ENCODE measurements around the gene GTPBP4.

GTPBP4 gene

GRCh38 chr10:987870-988666 lies at the start of gene GTPBP4:
GTPBP4 (plus strand) TSS chr10:988434; CDS start chr10:988480, 46 bp downstream.
- DNase-seq: peak; percentile 83

GRCh38 chr10:938941-939678 lies 49.1 kb upstream of the GTPBP4 start:
- DNase-seq: no peak

DNA sequence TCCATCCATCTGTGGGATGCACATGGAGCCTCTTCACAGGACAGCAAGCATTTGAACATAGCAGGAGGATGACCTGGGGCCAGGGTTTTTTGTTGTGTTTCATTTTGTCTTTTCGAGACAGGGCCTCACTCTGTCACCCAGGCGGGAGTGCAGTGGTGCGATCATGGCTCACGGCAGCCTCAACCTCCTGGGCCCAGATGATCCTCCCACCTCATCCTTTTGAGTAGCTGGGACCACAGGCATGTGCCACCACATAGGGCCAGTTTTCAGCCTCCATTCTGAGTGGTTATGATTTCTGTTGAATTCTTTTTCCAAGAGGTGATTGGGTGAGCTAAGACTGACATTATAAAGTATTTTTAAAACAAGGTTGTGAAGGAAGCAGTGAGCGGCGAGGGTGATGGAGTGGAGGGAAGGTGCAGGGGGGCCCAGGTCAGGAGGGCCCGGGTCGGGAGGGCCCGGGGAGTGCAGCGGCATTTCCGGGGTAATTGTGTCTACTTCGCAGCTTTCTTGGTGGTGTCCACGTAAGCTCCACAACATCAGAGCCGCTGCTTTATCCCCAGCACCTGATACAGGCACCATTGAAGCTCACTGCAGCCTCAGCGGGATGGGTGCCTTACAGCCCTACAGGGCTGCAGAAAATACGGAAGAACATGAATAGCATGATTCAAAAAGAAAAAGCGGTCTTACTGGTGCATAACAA lies 44.8 kb upstream of the GTPBP4 start:
- DNase-seq: no peak

DNA sequence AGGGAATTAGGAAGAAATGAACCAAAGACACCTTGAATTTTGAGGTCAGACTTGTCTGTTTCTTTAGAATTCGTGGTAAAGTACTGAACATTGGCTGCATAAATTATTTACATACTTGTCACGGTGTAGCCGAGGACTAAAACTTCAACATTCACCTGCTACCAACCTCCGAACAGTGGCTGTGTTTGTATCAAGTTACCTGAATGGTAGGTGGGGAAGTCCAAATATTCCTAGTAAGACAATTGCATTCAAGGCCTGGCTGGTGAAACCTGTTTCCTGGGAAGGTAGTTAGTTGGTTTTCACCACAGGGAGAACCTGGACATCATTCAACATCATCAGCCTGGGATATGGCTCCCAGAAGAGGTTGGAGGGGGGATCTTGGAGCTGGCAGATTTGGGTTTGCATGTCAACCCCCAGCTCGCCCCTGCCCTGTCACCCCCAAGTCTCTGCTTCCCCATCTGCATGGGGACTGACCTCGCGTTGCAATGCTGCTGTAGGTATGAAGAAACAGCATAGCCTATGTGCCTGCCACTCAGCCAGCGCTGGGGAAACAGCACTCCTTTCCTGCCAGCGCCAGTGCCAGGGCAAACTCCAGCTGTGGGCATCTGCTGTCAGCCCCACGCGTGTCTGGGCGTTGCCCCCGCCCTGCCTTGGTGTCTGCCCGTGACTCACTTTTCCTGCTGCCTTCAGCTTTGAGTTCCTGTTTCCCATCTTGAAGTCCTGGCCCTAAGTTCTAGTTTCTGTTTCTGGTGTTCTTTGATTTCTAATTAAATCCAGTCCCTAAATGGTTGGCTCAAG lies 44.0 kb upstream of the GTPBP4 start:
- no peak for DNase-seq

GRCh38 chr10:945778-946177 lies 42.5 kb upstream of the GTPBP4 start:
- DNase-seq: no peak

- DNase-seq: no peak
Observed at GRCh38 chr10:947051-947450, 41.2 kb upstream of the GTPBP4 start.

DNA sequence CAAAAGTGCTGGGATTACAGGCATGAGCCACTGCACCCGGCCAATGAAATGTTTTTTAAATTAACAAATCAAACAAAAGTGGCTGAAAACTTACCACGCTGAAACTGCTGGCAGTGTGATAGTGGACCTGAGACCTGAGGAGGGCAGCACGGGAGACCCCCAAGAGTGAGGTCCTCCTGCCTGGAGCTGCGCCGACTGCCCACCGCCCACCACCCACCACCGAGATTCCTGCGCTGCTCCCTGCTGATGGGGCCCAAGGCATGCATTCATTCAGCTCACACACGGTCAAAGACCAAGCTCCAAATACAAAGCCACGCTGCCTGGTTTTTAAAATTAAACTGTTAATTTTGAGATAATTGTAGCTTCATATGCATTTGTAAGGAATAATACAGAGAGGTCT lies 40.4 kb upstream of the GTPBP4 start:
- DNase-seq: no peak

GRCh38 chr10:948347-948746 lies 39.9 kb upstream of the GTPBP4 start:
- DNase-seq: no peak

GRCh38 chr10:949446-949845 lies 38.8 kb upstream of the GTPBP4 start:
- no peak for DNase-seq

DNA sequence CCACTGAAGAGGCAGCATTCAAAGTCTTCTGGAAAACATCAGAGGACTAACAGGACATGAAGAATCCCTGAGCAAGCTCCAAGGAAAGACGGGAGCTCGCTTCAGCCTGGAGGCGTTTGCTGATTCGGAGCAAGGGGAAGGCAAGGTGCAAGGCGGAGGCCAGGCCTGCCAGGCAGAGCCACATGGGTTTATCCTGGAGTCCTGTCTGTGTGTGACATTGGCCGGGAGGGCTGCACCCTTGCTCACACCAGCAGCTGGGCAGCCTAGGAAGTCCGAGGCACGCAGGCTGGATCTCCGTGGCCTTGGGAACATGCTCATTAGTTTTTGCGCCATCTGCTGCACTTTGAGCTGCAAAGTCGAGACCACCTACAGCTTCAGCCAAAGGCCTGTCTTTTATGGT lies 34.4 kb upstream of the GTPBP4 start:
- no peak for DNase-seq

- no peak for DNase-seq
Observed at GRCh38 chr10:954396-954795, 33.8 kb upstream of the GTPBP4 start.

DNA sequence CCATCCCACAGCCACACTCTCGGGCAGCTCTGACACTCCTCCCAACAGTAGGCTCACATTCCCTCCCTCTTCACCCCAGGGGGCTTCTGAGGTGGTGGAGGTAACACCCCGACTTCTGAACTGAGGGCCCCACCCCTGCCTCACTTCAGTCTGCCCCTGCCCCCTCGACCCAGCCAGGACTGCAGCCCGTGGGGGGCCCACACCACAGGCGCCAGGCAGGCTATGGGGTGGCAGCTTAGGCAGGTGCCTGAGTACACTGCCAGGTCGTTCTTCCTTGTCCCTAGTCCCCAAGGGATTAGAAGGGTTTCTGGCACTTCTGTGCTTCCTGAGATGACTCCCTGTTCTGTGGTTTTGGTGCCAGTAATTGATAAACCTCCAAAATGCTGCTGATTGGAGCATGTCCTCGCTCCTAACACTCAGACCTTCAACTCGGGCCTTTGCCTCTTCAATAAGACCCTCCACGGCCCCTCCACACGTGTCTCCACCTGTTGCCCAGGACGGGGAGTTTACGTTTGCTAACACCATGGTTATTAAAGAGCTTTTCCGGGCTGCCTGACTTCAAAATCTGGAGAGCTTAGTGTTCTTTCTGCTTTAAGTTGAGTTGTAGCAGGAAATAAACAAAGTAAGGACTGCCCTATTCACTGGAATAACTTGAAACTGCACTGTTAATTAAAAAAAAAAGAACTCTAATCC lies 33.0 kb upstream of the GTPBP4 start:
- DNase-seq: no peak

DNA sequence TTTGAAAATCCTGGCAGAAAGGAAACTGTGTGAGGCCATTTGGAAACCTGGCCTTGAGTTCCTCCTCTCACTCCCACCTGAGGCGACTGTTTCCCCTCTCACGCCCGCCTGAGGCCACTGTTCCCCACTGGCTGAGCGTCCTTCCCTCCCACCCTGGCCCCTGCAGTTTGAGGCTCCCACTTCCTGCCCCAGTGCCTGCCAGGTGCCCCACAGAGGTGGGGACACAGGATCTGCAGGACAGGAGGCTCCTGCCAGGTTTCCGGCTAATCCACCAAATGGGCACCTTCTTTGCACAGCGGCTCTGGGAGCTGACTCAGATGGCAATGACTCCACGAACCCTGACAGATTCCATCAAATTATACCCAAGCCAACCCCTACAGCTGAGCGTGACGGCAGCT lies 32.4 kb upstream of the GTPBP4 start:
- DNase-seq: no peak

DNA sequence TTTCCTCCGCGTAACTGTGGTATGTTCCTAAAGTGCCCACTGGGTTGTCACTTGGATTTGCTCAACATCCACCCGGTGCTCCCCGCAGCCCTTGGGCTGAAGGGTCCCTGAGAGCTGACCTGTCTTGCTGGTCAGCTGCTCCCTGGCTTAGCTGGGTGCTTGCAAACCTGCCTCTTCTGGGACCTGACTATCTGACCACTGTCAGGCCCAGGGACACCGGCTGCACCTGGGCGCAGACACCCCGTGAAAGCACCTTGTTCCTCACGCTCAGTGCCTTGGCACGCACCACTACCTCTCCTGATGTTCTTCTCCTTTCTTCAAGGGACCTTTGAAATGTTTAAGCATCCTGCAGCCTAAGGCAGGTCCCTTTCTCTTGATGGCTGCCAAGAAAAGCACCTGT lies 30.1 kb upstream of the GTPBP4 start:
- DNase-seq: no peak

- no peak for DNase-seq
Observed at GRCh38 chr10:958856-959255, 29.4 kb upstream of the GTPBP4 start.

DNA sequence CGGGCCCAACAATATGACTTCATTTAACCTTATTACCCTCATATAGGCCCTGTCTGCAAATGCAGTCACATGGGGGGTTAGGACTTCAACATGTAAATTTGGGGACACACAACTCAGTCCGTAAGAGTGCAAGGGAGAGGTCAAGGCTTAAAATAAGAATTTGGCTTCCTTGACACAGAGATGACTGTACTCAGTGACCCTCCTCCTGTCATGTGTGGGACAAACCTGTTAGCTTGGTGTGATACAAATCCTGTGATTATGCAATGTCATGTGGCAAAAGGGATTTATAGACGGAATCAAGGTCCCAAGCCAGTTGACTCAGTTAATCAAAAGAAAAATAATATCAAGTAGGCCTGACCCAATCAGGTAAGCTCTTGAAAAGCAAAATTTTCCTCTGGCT lies 25.9 kb upstream of the GTPBP4 start:
- DNase-seq: no peak

DNA sequence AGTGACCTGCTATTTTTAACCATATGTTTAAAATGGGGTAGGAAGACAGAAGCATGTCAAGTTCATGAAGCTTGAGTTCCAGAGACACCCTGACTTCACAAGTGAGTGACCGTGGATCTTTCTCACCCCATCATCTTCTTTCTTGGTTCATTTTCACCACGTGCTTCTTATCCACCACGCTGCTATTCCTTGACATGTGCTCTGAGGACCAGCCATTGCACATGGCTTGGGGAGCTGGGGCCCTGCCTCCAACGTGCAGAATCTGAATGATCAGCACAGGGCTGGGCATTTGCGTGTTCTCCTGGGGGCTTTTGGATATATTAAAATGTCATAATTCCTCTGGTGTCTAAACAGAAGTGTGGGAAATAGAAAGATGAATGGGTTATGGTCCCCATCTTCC lies 25.0 kb upstream of the GTPBP4 start:
- DNase-seq: no peak

DNA sequence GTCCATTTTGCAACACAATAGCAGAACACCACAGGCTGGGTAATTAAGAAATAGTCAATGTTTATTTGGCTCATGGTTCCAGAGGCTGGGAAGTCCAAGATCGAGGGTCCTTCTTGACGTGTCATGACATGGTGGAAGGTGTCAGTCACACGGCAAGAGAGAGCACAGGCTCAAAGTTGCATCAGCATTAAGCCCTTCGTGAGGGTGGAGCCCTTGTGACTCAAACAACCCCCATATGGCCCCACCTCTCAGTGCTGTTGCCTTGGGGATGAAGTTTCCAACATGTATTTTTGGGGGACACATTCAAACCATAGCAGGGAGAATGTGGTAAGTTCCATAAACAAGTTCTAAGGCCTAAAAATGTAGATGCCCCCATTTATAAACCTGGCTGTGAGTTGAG lies 24.6 kb upstream of the GTPBP4 start:
- no peak for DNase-seq

DNA sequence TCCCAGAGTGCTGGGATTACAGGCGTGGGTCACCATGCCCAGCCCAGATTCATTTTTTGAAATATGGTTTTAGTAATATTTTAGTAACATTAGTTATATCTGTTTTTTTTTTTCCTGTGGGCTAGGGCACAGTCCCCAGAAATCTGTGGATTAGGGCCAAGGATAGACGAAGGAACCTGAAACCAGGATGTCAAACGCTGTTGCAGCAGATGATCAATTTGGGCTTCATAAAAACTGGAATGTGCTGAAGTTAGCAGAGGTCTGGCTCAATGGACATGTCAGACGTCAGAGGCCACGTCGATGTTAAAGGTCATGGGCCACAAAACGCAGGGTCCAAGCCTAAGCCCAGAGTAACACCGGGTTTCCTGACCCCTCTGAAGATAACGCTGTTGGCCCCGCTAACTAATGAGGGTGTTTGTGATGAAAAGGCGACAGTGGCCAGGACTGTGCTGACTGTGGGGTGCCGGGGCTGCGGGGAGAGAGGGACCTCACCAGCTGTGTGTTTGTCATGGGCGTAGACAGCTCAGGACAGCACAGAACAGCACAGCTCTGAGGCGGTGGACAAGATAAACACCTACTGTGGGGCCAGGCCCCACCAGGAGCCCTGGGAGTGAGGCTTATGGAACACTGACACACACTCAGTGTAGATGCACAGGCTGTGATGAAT lies 23.8 kb upstream of the GTPBP4 start:
- no peak for DNase-seq

- no peak for DNase-seq
Observed at GRCh38 chr10:964988-965417, 23.2 kb upstream of the GTPBP4 start.

DNA sequence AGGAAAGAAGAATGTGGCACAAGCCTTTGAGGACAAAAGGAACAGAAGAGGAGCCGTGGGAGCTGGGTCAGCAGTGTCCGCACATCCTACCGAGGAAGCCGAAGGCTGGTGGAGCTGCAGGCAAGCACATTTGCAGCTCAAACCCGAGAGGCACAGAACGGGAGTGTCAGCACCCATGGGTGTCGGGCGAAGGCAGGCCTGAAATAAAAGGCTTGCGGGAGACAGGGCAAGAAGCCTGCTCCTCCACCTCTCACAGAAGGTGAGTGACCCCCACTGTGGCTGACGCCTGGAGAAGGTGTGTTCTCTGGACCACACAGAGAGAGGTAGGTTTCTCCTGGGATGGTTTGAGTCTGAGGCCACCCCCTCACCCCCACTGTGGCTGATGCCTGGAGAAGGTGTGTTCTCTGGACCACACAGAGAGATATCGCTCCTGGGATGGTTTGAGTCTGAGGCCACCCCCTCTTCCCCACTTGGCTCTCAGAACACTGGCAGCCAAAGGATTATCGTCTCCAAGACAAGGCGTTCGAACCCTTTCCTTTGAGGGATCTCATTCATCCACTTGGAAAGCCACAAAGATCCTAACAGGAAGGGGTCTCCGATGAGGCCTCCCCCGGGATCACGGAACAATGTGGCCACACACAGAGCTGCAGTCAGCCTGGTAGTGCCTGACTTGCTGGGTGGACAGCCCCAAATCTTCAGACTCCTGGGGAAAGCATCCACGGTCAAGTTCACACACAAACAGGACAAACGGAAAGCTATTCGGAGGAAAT lies 21.6 kb upstream of the GTPBP4 start:
- DNase-seq: no peak

Data from 8988T (cell line).